PC-9 (cell line): ENCODE measurements around the gene FAM216B. TPM values are rescaled to one million over a fixed set of nuclear protein-coding genes. Genes with fewer than 3 reads are reported as not detected.

ENCODE experiments used
- BruUV-seq: library from RNA; stranded (reverse); fragments of 400-500 nt; replicated peaks from 2 replicates; lab custom pipeline; 2021; lab: Mats Ljungman, UMichigan
- CTCF ChIA-PET: fragments of 300-600 bp; sonication (Branson Sonifier 250); formaldehyde crosslinking; loops from one replicate; lab custom pipeline; 2022; ENCODE audit warnings: antibody characterized with exemption; lab: Charles Lee
- POLR2A ChIA-PET: fragments of 300-600 bp; sonication (Branson Sonifier 250); formaldehyde crosslinking; loops from one replicate; lab custom pipeline; 2022; ENCODE audit warnings: antibody characterized with exemption; ENCODE audit not compliant: unreplicated experiment; lab: Charles Lee
- DNase-seq, 2 experiments: peaks; one replicate each; pipeline versions ENCODE4 v3.0.0 to v3.0.0-alpha.2; 2015 to 2022; ENCODE audit warnings: mixed read lengths in 1 of 2
- H2AFZ ChIP-seq: fragments of 200-600 bp; sonication (generic); 2 replicates; pipeline ENCODE4 v1.8.1; 2017; ENCODE audit warnings: antibody characterized with exemption
- H3F3A ChIP-seq: fragments of 200-600 bp; sonication (generic); 2 replicates; pipeline ENCODE4 v1.8.1; 2017; ENCODE audit warnings: antibody characterized with exemption, mild to moderate bottlenecking, low read depth; ENCODE audit not compliant: insufficient read depth
- H3K27ac ChIP-seq: fragments of 200-600 bp; sonication (generic); 2 replicates; pipeline ENCODE4 v1.6.1; 2016; ENCODE audit warnings: mixed run types
- H3K27me3 ChIP-seq: fragments of 200-600 bp; sonication (generic); 2 replicates; pipeline ENCODE4 v1.6.1; 2016; ENCODE audit warnings: low read depth, mixed run types; ENCODE audit not compliant: insufficient read depth
- H3K36me3 ChIP-seq: fragments of 200-600 bp; sonication (generic); 2 replicates; pipeline ENCODE4 v1.6.1; 2016; ENCODE audit warnings: low read depth, mixed run types
- H3K4me1 ChIP-seq: fragments of 200-600 bp; sonication (generic); replicated peaks from 2 replicates; pipeline ENCODE4 v1.6.1; 2016; ENCODE audit warnings: mixed run types; ENCODE audit not compliant: insufficient read depth
- H3K4me2 ChIP-seq: fragments of 200-600 bp; sonication (generic); 2 replicates; pipeline ENCODE4 v1.6.1; 2017; ENCODE audit warnings: mixed run types
- H3K4me3 ChIP-seq: fragments of 200-600 bp; sonication (generic); 2 replicates; pipeline ENCODE4 v1.6.1; 2016; ENCODE audit warnings: mixed run types
- H3K79me2 ChIP-seq: fragments of 200-600 bp; sonication (generic); 2 replicates; pipeline ENCODE4 v1.6.1; 2017; ENCODE audit warnings: low read depth, mixed run types
- H3K9me2 ChIP-seq: fragments of 200-600 bp; sonication (generic); 2 replicates; pipeline ENCODE4 v1.8.1; 2017; ENCODE audit warnings: mild to moderate bottlenecking; ENCODE audit not compliant: insufficient read depth
- H3K9me3 ChIP-seq: fragments of 200-600 bp; sonication (generic); 2 replicates; pipeline ENCODE4 v1.8.1; 2016; ENCODE audit warnings: low read depth; ENCODE audit not compliant: insufficient read depth
- H4K20me1 ChIP-seq: fragments of 200-600 bp; sonication (generic); 2 replicates; pipeline ENCODE4 v1.8.1; 2017; ENCODE audit not compliant: insufficient read depth
- EZH2 ChIP-seq: fragments of 200-600 bp; sonication (generic); IDR thresholded peaks from 2 replicates; pipeline ENCODE4 v1.8.0; 2017; ENCODE audit warnings: antibody characterized with exemption, low read depth
- intact Hi-C: fragments of 100-400 bp; cut with micrococcal nuclease; formaldehyde crosslinking; loops from one replicate; pipeline ENCODE4 v1.10.0; 2022; ENCODE audit not compliant: unreplicated experiment
- total RNA-seq: library from RNA; stranded (reverse); gene quantifications from 2 replicates; pipeline ENCODE4 v1.2.3, GENCODE V29; 2021
- TF ChIP-seq, protein P1 (sequence below): fragments of 200-600 bp; sonication (generic); conservative IDR thresholded peaks from 2 replicates; pipeline ENCODE4 v1.6.1; 2017; ENCODE audit warnings: mixed run types, antibody characterized with exemption, mild to moderate bottlenecking, moderate library complexity

FAM216B gene
- total RNA-seq, 1 experiment from 2014 or later: not detected

DNA sequence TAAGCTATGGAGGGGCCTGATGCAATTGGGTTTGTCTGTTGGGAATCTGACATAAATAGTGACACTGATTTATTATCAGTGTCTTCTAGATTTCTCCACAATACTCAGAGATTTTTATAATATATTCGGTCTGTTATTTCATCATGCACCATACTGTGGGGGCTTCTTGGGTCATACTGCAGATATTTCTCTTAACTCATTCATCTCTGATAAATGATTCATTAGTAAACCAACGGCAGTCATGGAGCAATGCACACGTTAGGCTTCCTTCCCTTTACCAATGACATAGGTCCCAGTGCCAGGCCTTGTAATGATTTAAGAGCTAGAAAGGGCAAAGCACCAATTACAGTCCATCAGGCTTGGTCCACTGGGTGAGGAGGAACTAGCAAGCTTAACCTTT is 53.6 kb downstream of the FAM216B start:
- Histone ChIP-seq H3K36me3 (no peaks in the 10 kb centered on the region), H2AFZ (no peak overlapping the region), H3K9me3 (no peaks in the 10 kb centered on the region), H3K79me2 (no peaks in the 10 kb centered on the region), H4K20me1 (no peaks in the 10 kb centered on the region), H3K27ac (no peak overlapping the region), H3K9me2 (no peaks in the 10 kb centered on the region), H3K4me2 (no peak overlapping the region), H3K4me1 (peaks cover 23% of the 10 kb centered on the region), H3K27me3 (no peaks in the 10 kb centered on the region), H3K4me3 (no peak overlapping the region), H3F3A (peaks cover 17% of the 10 kb centered on the region; the same call in 1 of the 2 replicates)
- intact Hi-C loops: loop anchor here (10.0 kb wide), 1 partner anchor 250 kb away; no protein-coding TSS in a partner anchor
- ChIA-PET CTCF (no interaction called here), POLR2A (interaction anchor here (0.7 kb wide), 1 partner anchor 36 kb away, joined by 3 read pairs; no protein-coding TSS in a partner anchor)
- BruUV-seq: no TSS peak
- no peak for TF ChIP-seq EZH2
- TF ChIP-seq, protein P1, sequence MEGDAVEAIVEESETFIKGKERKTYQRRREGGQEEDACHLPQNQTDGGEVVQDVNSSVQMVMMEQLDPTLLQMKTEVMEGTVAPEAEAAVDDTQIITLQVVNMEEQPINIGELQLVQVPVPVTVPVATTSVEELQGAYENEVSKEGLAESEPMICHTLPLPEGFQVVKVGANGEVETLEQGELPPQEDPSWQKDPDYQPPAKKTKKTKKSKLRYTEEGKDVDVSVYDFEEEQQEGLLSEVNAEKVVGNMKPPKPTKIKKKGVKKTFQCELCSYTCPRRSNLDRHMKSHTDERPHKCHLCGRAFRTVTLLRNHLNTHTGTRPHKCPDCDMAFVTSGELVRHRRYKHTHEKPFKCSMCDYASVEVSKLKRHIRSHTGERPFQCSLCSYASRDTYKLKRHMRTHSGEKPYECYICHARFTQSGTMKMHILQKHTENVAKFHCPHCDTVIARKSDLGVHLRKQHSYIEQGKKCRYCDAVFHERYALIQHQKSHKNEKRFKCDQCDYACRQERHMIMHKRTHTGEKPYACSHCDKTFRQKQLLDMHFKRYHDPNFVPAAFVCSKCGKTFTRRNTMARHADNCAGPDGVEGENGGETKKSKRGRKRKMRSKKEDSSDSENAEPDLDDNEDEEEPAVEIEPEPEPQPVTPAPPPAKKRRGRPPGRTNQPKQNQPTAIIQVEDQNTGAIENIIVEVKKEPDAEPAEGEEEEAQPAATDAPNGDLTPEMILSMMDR: no peak
- DNase-seq: no peak

DNA sequence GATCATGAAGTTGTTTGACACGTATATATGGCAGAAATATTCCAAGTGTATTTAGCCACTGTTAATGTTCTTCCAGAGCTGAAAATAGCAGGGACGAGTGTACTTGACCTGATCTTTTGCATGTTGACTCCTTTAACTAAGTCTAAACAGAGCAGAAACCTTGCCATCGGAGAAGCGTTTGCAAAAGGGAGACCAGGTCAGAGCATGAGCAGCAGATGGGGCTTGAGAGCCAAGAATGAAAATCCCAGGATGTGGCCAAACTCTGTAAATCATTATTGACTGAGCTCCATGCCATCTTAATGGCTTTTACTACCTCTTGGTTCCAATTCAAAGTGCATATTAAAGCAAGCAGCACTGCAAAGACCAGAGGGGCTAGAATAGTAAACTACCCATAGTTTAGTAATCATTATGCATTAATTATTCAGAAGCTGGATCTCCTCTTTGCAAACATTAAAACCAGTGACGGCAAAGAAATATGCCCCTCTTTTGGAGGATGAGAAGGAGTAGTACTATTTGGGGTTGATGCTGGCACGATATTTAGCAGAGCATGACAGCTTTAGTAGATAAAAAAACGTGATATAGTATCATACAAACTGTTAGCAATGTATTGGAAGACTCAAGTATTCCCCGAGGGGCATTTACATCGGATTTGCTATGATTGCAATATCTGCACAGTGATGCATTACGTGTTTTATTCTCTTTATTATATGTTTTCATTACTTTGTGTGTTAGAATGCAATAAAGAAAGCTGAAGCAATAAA is 55.7 kb downstream of the FAM216B start:
- H3F3A ChIP-seq: peaks cover 10% of the 10 kb centered on the region; the same call in 1 of the 2 replicates
- H3K9me2 ChIP-seq: no peaks in the 10 kb centered on the region
- H2AFZ ChIP-seq: no peak overlapping the region
- H3K4me3 ChIP-seq: no peak overlapping the region
- no peak overlapping the region for H3K27ac ChIP-seq
- no peaks in the 10 kb centered on the region for H3K27me3 ChIP-seq
- H3K9me3 ChIP-seq: no peaks in the 10 kb centered on the region
- H3K36me3 ChIP-seq: no peaks in the 10 kb centered on the region
- TF ChIP-seq EZH2: no peak
- TF ChIP-seq, protein P1: no peak
- intact Hi-C loops: loop anchor here (10.0 kb wide), 1 partner anchor 248 kb away; no protein-coding TSS in a partner anchor
- CTCF ChIA-PET: no interaction called here
- H3K4me1 ChIP-seq: peaks cover 15% of the 10 kb centered on the region
- POLR2A ChIA-PET: no interaction called here
- BruUV-seq: no TSS peak
- DNase-seq: no peak
- no peak overlapping the region for H3K4me2 ChIP-seq
- H3K79me2 ChIP-seq: no peaks in the 10 kb centered on the region
- no peaks in the 10 kb centered on the region for H4K20me1 ChIP-seq

Other genes with a start within 250 kb of the FAM216B start
- not detected in 2 replicates for gene TNFSF11, start 207.4 kb upstream of the FAM216B start, total RNA-seq
- gene EPSTI1, start 210.7 kb downstream of the FAM216B start, total RNA-seq: 2.7 and 3.4 TPM in 2 replicates
- gene DNAJC15, start 242.0 kb downstream of the FAM216B start, total RNA-seq: 12.7 and 14.8 TPM in 2 replicates